MM.1S (cell line): ENCODE data around the gene ZBTB22.

Source experiments
- EZH2 ChIP-seq: fragments of 300-600 bp; sonication (generic); optimal IDR thresholded peaks from 2 replicates; pipeline ENCODE3; 2017; ENCODE audit warnings: low read depth, mild to moderate bottlenecking, antibody characterized with exemption, low read length, mixed read lengths
- TF ChIP-seq, protein P1 (sequence below): fragments of 300-600 bp; sonication (generic); IDR thresholded peaks from 2 replicates; pipeline ENCODE4 v1.5.1; 2016; ENCODE audit warnings: antibody characterized with exemption, low read length, mixed read lengths

DNA sequence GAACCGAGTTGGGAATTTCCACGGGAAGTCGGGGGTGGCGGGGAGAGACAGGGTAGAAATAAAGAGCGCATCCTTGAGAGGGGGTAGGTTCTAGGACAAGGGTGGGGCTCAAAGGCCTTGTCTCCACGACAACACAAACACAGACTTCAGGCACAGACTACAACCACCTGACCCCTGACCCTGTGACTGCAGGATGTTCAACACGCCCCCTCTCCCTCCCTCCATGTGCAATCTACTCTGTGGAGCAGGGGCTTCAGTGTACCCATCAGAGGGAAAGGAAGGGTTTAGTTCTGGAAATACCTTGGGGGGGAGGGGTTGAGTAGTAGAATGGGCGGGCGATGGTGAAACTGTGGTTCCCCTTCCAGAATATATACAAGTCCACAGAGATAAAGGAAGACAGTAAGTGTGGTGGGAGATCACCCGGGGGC is 3.0 kb downstream of the ZBTB22 start:
- TF ChIP-seq EZH2: no peak
- TF ChIP-seq, protein P1, sequence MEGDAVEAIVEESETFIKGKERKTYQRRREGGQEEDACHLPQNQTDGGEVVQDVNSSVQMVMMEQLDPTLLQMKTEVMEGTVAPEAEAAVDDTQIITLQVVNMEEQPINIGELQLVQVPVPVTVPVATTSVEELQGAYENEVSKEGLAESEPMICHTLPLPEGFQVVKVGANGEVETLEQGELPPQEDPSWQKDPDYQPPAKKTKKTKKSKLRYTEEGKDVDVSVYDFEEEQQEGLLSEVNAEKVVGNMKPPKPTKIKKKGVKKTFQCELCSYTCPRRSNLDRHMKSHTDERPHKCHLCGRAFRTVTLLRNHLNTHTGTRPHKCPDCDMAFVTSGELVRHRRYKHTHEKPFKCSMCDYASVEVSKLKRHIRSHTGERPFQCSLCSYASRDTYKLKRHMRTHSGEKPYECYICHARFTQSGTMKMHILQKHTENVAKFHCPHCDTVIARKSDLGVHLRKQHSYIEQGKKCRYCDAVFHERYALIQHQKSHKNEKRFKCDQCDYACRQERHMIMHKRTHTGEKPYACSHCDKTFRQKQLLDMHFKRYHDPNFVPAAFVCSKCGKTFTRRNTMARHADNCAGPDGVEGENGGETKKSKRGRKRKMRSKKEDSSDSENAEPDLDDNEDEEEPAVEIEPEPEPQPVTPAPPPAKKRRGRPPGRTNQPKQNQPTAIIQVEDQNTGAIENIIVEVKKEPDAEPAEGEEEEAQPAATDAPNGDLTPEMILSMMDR: no peak
